ENCODE measurements around the gene TP53I11.

DNA sequence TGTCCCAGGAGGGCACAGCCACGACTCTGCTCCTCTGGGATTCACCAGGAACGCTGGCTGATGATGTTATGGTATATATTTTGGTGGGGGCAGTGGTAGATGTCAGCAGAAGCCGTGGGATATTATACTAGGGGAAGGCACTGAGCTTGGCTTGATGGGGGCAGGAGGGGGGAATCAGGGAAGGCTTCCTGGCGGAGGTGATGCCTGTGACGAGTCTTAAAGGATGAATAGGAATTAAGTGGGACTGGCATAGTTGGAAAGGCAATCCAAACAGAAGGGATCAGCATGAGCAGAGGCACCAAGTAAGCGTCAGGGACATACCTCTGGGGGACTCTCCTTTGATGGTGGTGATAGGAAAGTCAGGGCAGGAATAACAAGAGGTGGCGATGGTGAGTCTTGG, 47.6 kb downstream of the TP53I11 start:
- TF ChIP-seq, protein P1, sequence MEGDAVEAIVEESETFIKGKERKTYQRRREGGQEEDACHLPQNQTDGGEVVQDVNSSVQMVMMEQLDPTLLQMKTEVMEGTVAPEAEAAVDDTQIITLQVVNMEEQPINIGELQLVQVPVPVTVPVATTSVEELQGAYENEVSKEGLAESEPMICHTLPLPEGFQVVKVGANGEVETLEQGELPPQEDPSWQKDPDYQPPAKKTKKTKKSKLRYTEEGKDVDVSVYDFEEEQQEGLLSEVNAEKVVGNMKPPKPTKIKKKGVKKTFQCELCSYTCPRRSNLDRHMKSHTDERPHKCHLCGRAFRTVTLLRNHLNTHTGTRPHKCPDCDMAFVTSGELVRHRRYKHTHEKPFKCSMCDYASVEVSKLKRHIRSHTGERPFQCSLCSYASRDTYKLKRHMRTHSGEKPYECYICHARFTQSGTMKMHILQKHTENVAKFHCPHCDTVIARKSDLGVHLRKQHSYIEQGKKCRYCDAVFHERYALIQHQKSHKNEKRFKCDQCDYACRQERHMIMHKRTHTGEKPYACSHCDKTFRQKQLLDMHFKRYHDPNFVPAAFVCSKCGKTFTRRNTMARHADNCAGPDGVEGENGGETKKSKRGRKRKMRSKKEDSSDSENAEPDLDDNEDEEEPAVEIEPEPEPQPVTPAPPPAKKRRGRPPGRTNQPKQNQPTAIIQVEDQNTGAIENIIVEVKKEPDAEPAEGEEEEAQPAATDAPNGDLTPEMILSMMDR (IDR thresholded peaks at IDR 0.05; ENCODE audit: insufficient read depth, low read length, poor library complexity, severe bottlenecking), result no peak
- TF ChIP-seq EZH2phosphoT487 (conservative IDR thresholded peaks at IDR 0.05; ENCODE audit: low read length), result no peak
